Measurements from ENCODE around the gene CDH2. TPM values are rescaled to one million over a fixed set of nuclear protein-coding genes. Genes with fewer than 3 reads are reported as not detected.

The CDH2 gene
- total RNA-seq, 1 experiment from 2014 or later: 6.4 TPM

GRCh38 chr18:28159055-28159454 lies 17.9 kb downstream of the CDH2 start:
- H4K20me1 ChIP-seq (ENCODE audit: insufficient read depth): no peaks in the 10 kb centered on the region
- POLR2A ChIA-PET (ENCODE audit: unreplicated experiment): no interaction called here

GRCh38 chr18:28158083-28158581 lies 18.8 kb downstream of the CDH2 start:
- intact Hi-C loops (cut with micrococcal nuclease; ENCODE audit: unreplicated experiment): no loop called here
- Histone ChIP-seq H3K4me3 (no peak overlapping the region), H3K9me3 (ENCODE audit: insufficient read depth, low read depth) (no peaks in the 10 kb centered on the region), H4K20me1 (ENCODE audit: insufficient read depth) (no peaks in the 10 kb centered on the region), H2AFZ (no peak overlapping the region), H3K4me1 (replicated peaks; ENCODE audit: insufficient read depth) (no peaks in the 10 kb centered on the region), H3K9me2 (ENCODE audit: insufficient read depth) (no peaks in the 10 kb centered on the region), H3F3A (ENCODE audit: insufficient read depth, low read depth) (no peaks in the 10 kb centered on the region), H3K27ac (no peak overlapping the region), H3K79me2 (ENCODE audit: low read depth) (no peaks in the 10 kb centered on the region), H3K4me2 (no peak overlapping the region), H3K27me3 (ENCODE audit: insufficient read depth, low read depth) (no peaks in the 10 kb centered on the region), H3K36me3 (ENCODE audit: low read depth) (no peaks in the 10 kb centered on the region)
- ChIA-PET CTCF (no interaction called here), POLR2A (ENCODE audit: unreplicated experiment) (no interaction called here)
- BruUV-seq (replicated peaks): no TSS peak
- no peak for DNase-seq
- TF ChIP-seq EZH2 (IDR thresholded peaks at IDR 0.05; ENCODE audit: low read depth) (no peak), CTCF (conservative IDR thresholded peaks at IDR 0.05) (no peak)

More at GRCh38 chr18:28159055-28159454, 17.9 kb downstream of the CDH2 start:
- TF ChIP-seq EZH2 (IDR thresholded peaks at IDR 0.05; ENCODE audit: low read depth): no peak
- TF ChIP-seq CTCF (conservative IDR thresholded peaks at IDR 0.05): no peak
- no peak overlapping the region for H3K27ac ChIP-seq
- H3K36me3 ChIP-seq (ENCODE audit: low read depth): no peaks in the 10 kb centered on the region
- DNase-seq: no peak
- no TSS peak for BruUV-seq (replicated peaks)
- H3K79me2 ChIP-seq (ENCODE audit: low read depth): no peaks in the 10 kb centered on the region
- H3K9me3 ChIP-seq (ENCODE audit: insufficient read depth, low read depth): no peaks in the 10 kb centered on the region
- intact Hi-C loops (cut with micrococcal nuclease; ENCODE audit: unreplicated experiment): no loop called here
- H3F3A ChIP-seq (ENCODE audit: insufficient read depth, low read depth): no peaks in the 10 kb centered on the region
- CTCF ChIA-PET: no interaction called here
- no peaks in the 10 kb centered on the region for H3K9me2 ChIP-seq (ENCODE audit: insufficient read depth)
- no peak overlapping the region for H3K4me2 ChIP-seq
- H3K27me3 ChIP-seq (ENCODE audit: insufficient read depth, low read depth): no peaks in the 10 kb centered on the region
- no peak overlapping the region for H2AFZ ChIP-seq
- no peaks in the 10 kb centered on the region for H3K4me1 ChIP-seq (replicated peaks; ENCODE audit: insufficient read depth)
- no peak overlapping the region for H3K4me3 ChIP-seq

GRCh38 chr18:28153485-28154065 lies 23.4 kb downstream of the CDH2 start:
- no peaks in the 10 kb centered on the region for H3K4me1 ChIP-seq (replicated peaks; ENCODE audit: insufficient read depth)
- H3K4me3 ChIP-seq: no peak overlapping the region
- no peaks in the 10 kb centered on the region for H3K36me3 ChIP-seq (ENCODE audit: low read depth)
- no peaks in the 10 kb centered on the region for H3K9me2 ChIP-seq (ENCODE audit: insufficient read depth)
- CTCF ChIA-PET: no interaction called here
- no peaks in the 10 kb centered on the region for H3K79me2 ChIP-seq (ENCODE audit: low read depth)
- H3F3A ChIP-seq (ENCODE audit: insufficient read depth, low read depth): no peaks in the 10 kb centered on the region
- TF ChIP-seq EZH2 (IDR thresholded peaks at IDR 0.05; ENCODE audit: low read depth): no peak
- TF ChIP-seq CTCF (conservative IDR thresholded peaks at IDR 0.05): no peak
- intact Hi-C loops (cut with micrococcal nuclease; ENCODE audit: unreplicated experiment): no loop called here
- no TSS peak for BruUV-seq (replicated peaks)
- no peaks in the 10 kb centered on the region for H3K27me3 ChIP-seq (ENCODE audit: insufficient read depth, low read depth)
- no peak overlapping the region for H3K4me2 ChIP-seq
- DNase-seq: no peak
- POLR2A ChIA-PET (ENCODE audit: unreplicated experiment): no interaction called here
- no peak overlapping the region for H3K27ac ChIP-seq
- no peaks in the 10 kb centered on the region for H4K20me1 ChIP-seq (ENCODE audit: insufficient read depth)
- no peaks in the 10 kb centered on the region for H3K9me3 ChIP-seq (ENCODE audit: insufficient read depth, low read depth)
- no peak overlapping the region for H2AFZ ChIP-seq
